ENCODE data around the gene NUBPL. TPM values are rescaled to one million over a fixed set of nuclear protein-coding genes. Genes with fewer than 3 reads are reported as not detected.

NUBPL gene
- total RNA-seq, 1 experiment from 2014 or later: 11.6 TPM

- POLR2A ChIA-PET: no interaction called here
- CTCF ChIA-PET: no interaction called here
- ATAC-seq (no peak), DNase-seq (ENCODE audit: low spot score) (no peak)
- Mint-ChIP-seq H3K4me1 (peaks cover 18% of the 10 kb centered on the region), H3K36me3 (no peaks in the 10 kb centered on the region), H3K27ac (no peak overlapping the region), H3K27me3 (ENCODE audit: low read depth) (no peaks in the 10 kb centered on the region), H3K4me3 (no peak overlapping the region), H3K9me3 (no peaks in the 10 kb centered on the region)
- TF ChIP-seq MXD4 (CRISPR knock-in tag; IDR thresholded peaks at IDR 0.05; ENCODE audit: borderline replicate concordance) (no peak), STAT6 (CRISPR knock-in tag; conservative IDR thresholded peaks at IDR 0.05; ENCODE audit: low read depth) (no peak), ERG (CRISPR knock-in tag; IDR thresholded peaks at IDR 0.05) (no peak), ZNF416 (CRISPR knock-in tag; IDR thresholded peaks at IDR 0.05) (no peak), E2F4 (CRISPR knock-in tag; IDR thresholded peaks at IDR 0.05; ENCODE audit: borderline replicate concordance, low read depth) (no peak)
Observed at GRCh38 chr14:31897581-31898186, 336.5 kb downstream of the NUBPL start.

- H3K9me3 Mint-ChIP-seq: no peaks in the 10 kb centered on the region
- H3K36me3 Mint-ChIP-seq: no peaks in the 10 kb centered on the region
- POLR2A ChIA-PET: no interaction called here
- no peak for DNase-seq (ENCODE audit: low spot score)
- H3K27ac Mint-ChIP-seq: no peak overlapping the region
- no peak for ATAC-seq
- H3K4me1 Mint-ChIP-seq: peaks cover 9% of the 10 kb centered on the region; the same call in 1 of the 2 replicates
- H3K27me3 Mint-ChIP-seq (ENCODE audit: low read depth): no peaks in the 10 kb centered on the region
- no peak overlapping the region for H3K4me3 Mint-ChIP-seq
- CTCF ChIA-PET: no interaction called here
- no peak for TF ChIP-seq ZMAT4 (CRISPR knock-in tag; IDR thresholded peaks at IDR 0.05)
- no peak for TF ChIP-seq USF2 (CRISPR knock-in tag; IDR thresholded peaks at IDR 0.05)
- TF ChIP-seq ZBTB21 (CRISPR knock-in tag; IDR thresholded peaks at IDR 0.05; ENCODE audit: borderline replicate concordance): no peak
- TF ChIP-seq PREB (CRISPR knock-in tag; IDR thresholded peaks at IDR 0.05; ENCODE audit: borderline replicate concordance): no peak
- no peak for TF ChIP-seq SMAD4 (CRISPR knock-in tag; IDR thresholded peaks at IDR 0.05)
- TF ChIP-seq ZNF396 (CRISPR knock-in tag; IDR thresholded peaks at IDR 0.05; ENCODE audit: borderline replicate concordance): no peak
- no peak for TF ChIP-seq GABPB1 (CRISPR knock-in tag; IDR thresholded peaks at IDR 0.05)
- no peak for TF ChIP-seq ATF6 (CRISPR knock-in tag; IDR thresholded peaks at IDR 0.05)
- no peak for TF ChIP-seq OVOL2 (CRISPR knock-in tag; IDR thresholded peaks at IDR 0.05; ENCODE audit: borderline replicate concordance)
- no peak for TF ChIP-seq ESRRA (CRISPR knock-in tag; IDR thresholded peaks at IDR 0.05; ENCODE audit: borderline replicate concordance)
- no peak for TF ChIP-seq NR2C2 (CRISPR knock-in tag; IDR thresholded peaks at IDR 0.05)
- no peak for TF ChIP-seq FOXP4 (CRISPR knock-in tag; IDR thresholded peaks at IDR 0.05)
- no peak for TF ChIP-seq FOXP1 (CRISPR knock-in tag; IDR thresholded peaks at IDR 0.05; ENCODE audit: borderline replicate concordance)
- no peak for TF ChIP-seq IRF1 (CRISPR knock-in tag; IDR thresholded peaks at IDR 0.05)
- TF ChIP-seq TEAD4 (CRISPR knock-in tag; IDR thresholded peaks at IDR 0.05): no peak
- no peak for TF ChIP-seq ZNF232 (CRISPR knock-in tag; IDR thresholded peaks at IDR 0.05)
Observed at GRCh38 chr14:31898838-31899528, 337.8 kb downstream of the NUBPL start.

All from WTC11 (cell line).